ENCODE measurements around the gene DRC7.
A peak's percentile ranks its signal among the peaks of the same experiment; 100 is the strongest.

The DRC7 gene, protein sequence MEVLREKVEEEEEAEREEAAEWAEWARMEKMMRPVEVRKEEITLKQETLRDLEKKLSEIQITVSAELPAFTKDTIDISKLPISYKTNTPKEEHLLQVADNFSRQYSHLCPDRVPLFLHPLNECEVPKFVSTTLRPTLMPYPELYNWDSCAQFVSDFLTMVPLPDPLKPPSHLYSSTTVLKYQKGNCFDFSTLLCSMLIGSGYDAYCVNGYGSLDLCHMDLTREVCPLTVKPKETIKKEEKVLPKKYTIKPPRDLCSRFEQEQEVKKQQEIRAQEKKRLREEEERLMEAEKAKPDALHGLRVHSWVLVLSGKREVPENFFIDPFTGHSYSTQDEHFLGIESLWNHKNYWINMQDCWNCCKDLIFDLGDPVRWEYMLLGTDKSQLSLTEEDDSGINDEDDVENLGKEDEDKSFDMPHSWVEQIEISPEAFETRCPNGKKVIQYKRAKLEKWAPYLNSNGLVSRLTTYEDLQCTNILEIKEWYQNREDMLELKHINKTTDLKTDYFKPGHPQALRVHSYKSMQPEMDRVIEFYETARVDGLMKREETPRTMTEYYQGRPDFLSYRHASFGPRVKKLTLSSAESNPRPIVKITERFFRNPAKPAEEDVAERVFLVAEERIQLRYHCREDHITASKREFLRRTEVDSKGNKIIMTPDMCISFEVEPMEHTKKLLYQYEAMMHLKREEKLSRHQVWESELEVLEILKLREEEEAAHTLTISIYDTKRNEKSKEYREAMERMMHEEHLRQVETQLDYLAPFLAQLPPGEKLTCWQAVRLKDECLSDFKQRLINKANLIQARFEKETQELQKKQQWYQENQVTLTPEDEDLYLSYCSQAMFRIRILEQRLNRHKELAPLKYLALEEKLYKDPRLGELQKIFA

DNA sequence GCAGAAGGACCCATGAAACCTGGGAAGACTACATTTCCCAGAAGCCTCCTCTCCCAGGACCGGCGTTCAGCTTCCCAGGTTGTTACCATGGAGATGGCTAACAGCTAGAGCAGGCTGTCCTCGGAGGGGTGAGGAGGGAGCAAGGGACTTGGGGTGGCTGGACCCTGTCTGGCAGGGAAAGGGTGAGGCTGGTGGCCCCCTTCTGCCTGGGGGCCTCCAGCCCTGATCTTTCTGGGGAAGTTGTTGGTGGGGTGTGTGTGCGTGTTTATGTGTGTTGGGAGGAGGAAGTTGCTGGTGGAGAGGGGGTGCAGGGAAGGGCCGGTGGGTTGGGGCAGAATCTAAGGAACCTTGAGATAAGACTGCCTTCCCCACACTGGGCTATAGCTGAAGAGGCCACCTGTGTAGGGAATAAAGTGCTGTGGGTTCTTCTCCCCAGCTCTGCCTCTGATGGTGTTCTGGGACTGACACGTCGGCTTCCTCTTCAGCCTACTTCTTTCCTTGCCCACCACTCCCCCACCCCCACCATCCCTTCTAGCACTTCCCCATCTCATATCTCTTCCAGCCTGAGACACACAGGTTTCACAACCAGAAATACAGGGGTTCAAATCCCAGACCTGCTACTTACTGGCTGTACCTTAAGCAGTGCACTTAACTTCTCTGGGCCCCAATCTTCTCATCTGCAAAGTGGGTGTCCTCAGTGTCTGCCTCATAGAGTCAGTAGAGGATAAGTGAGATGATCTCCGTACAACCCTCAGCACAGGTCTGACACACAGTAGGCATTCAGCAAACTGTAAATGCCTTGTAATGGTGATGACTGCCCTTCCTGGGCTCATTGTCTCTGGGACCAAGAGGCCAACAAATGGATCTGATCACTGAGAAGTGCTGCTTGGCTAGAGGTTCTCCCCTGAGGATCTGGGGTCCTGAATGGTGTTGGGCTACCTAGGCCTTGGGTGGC lies at the start of gene DRC7:
Gene DRC7, plus strand, starts transcription at position 82 of the 955 bp plus-strand sequence. CDS start 3,144 bp downstream, outside the sequence.
- DNase-seq, result peak; percentile 44 to 70

DNA sequence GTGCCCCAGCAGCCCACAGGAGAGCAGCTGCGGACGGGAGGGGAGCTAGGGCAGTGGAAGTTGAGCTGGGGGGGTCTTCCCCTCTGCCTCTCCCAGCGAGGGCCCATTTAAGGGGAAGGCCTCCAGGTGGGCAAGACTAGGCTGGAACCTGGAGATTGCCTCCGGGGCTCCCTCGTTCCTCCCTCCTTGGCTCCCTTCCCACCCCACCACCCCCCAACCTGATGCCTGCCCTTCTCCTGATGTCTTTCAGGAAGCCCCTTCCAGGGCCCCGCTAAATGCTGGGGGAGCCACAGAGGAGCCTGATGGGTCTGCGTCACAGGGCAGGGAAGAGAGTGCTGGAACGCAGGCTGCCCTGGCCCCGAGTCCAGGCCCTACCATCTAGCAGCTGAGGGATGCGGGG lies 49.4 kb upstream of the DRC7 start:
- no peak for DNase-seq

DNA sequence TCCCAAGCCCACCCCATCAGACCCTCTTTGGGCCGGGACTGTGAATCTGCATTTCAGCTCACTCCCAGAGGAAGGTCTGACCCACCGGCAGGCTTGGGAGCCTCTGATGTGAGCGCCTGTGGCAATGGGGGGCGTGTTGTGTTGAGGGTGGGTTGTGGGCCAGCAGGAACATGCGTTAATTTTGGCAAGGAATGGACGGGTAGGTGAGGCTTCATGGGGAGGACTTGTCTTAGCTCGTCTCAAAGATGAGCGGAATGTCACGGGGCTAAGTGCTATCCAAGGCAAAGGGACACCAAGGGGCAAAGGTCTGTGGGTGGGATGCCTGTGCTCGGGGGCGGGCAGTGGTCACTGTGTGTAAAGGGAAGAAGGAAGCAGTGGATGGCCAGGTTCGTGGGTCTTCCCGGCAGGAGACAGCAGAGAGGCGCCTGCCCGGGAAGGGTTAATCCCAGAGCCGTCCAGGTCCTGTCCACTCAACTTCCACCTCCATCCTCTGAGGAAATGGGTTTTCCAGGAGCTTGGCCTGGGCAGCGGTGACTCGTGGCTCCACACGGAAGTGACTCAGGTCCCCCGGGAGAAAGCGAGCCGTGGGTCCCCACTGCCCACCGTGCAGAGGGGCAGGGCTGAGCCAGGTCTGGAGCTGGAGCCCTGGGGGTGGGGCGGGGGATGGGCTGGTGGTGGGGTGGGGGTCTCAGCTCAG lies 48.8 kb upstream of the DRC7 start:
- DNase-seq, result no peak

DNA sequence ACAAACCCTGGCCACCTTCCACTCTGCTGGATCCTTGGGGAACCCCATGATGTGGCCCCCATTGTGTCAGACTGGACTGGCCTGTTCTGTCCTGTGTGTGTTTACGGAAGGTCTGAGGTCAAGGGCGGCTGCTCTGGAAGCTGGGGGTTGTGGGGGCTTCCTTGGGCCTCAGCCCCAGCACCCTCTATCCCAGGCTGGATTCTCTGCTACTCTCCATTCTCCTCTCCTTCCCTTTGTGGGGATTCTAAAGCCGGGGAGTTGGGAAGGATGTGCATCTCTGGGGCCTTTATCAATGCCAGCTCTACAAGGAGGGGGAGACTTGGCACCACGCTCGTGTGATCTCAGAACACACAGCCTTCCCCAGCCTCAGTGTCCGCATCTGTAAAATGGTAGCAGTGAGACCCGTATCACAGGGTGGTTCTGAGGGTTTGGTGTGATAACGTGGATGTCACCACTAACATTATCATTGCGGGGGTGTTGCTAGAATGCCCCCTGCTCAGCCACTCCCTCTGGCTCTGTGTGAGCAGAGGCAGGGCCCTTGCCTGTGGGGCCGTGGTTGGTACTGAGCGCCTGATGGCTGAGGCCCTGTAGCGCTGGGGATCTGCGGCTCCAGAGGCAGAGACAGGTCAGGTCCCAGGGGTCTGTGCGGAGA lies 48.1 kb upstream of the DRC7 start:
- peak; percentile 40 to 49 for DNase-seq

DNA sequence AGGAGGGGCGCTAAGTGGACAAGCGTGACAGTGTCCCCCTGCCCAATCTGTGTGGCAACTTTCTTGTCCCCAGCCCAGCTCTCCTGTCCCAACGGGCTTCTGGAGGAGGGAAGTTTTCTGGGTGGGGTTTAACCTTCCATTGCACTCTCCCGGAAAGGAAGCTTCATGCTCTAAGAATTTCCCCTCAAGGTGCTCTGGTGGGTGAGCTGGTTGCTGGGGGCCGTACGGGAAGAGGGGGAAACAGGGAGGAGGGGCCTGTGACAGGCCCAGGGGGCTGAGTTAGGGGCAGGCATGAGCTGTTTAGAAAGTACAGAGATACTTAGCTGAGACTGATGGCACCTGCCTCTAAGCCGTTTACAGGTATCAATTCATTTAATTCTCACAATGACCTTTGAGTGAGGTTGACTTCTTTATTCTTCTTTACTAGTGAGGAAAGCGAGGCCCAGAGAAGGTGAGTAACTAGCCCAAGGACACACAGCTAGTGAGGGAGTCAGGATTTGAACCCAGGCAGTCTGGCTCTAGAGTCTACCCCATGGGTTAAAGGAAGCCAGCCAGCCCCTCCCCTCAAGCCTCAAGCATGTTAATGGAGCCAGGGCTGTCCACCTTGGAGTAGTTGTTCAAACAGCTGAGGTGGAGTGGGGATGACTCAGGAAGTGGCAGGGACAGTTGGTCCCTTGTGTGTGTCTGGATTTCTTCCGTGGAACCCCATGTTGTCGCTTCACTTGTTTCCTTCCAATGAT lies 47.3 kb upstream of the DRC7 start:
- no peak for DNase-seq

DNA sequence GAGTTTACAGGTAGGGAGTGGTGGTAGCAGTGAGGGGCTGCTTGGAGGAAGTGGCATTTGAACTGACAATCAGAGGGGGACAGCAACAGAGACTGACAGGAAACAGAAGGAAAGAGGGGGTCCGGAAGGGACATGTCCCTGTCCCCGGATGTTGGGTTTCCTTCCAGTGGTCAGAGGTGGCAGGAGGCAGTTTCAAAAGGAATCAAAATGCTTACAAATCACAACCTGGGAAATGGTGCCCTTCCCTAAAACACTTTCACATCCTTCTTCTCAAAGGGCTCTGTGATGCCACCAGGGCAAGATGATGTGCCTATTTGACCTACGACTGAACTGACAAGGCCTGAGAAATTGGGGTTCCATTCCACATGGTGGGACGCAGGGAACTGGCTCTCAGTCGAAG lies 46.5 kb upstream of the DRC7 start:
- peak; percentile 20 to 30 for DNase-seq

DNA sequence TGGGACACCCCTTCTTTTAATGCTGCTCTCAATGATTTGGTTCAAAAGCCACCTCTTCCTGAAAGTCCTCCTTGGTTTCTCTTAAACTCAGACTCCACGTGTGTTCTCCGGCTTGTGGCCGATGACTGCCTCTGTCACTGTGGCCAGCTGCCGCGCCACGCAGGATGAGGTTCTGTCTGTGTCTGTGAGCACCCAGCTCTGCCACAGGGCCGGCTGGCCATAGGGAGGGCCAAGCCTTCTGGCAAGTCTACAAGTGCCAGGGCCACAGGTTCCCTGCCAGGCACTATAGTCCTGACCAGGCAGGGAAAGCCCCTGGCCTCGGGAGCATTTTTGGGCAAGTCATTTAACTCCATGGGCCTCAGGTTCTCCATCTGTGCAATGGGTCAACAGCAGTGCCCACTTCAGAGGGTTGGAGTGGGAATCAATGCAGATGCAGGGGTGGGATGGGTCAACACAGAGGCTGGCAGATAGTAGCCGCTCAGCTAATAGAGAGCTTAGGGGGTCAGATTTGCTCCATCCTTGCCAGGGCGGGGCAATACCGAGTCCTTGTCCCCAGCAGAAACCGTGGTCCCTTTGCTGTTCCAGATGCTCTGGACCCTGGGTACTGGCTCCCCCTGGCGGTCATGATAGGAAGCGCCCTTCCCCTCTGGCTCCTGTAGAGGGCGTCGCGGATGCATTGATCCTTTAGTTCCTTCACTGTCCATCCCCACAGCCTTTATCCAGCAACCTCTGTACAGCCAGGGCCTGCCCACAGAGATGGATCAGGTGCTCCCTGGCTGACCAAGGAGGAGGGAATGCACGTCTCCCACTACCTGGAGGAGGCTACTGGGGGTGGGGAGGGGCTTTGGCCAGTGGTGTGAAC lies 45.8 kb upstream of the DRC7 start:
- peak; percentile 83 to 88 for DNase-seq

DNA sequence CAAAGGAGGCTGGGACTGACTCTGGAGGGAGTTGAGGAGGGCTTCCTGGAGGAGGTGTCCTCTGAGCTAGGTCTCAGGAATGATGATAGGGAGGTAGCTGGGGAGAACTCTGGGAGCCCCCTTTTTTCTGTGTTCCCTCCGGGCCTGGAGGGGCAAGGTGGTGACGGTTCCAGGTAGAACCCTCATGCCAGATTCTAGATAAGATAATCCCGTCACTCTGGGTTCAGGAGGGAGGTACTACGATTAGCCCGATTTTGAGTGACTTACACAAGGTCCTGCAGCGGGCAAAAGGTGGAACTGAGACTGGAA lies 45.2 kb upstream of the DRC7 start:
- no peak for DNase-seq

DNA sequence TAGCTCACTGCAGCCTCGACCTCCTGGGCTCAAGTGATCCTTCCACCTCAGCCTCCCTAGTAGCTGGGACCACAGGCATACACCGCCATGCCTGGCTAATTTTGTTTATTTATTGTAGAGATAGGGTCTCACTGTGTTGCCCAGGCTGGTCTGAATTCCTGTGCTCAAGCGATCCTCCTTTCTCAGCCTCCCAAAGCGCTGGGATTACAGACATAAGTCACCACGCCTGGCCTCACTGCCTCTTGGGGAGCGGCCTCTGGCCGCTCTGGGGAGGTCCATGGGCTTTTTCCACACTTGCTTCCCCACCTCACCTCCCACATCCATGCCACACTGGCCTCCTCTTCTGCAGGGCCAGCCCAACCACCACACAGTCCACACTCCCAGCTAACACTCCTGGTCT lies 44.8 kb upstream of the DRC7 start:
- DNase-seq, result no peak

DNA sequence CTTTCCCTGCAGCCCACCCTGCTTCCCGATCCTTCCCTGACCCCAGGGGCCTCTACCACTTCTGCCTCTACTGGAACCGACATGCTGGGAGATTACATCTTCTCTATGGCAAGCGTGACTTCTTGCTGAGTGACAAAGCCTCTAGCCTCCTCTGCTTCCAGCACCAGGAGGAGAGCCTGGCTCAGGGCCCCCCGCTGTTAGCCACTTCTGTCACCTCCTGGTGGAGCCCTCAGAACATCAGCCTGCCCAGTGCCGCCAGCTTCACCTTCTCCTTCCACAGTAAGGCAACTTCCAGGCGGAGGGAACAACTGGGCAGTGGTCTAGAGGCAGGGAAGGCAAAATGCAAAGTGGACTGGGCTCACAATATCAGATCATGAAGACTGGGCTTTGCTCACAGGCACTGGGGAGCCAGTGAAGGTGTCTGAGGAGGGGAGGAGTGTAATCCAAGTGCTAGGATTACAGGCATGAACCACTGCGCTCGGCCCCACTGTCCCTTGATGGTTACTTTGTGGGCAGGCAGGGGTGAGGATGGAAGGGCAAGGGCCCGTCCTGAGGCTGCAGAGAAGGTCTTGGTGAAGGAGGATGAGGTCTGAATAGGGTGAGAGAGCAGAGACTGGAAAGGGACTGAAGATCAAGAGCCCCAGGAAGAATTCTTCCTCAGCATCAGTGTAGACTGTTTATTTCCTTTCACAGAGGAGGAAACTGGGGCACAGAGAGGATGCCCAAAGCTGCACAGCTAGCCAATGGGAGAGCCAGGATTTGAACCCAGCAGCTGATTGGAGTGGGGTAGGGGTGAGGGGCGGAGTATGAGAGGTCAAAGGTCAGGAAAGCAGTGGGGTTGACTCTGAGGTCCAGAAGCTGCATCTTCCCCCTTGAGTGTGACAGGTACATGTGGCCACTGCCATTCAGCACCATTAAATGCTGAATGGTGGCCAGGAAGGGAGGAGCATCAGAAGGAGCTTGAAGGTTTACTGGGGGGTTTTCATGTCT lies 43.0 kb upstream of the DRC7 start:
- peak; percentile 28 to 53 for DNase-seq

DNA sequence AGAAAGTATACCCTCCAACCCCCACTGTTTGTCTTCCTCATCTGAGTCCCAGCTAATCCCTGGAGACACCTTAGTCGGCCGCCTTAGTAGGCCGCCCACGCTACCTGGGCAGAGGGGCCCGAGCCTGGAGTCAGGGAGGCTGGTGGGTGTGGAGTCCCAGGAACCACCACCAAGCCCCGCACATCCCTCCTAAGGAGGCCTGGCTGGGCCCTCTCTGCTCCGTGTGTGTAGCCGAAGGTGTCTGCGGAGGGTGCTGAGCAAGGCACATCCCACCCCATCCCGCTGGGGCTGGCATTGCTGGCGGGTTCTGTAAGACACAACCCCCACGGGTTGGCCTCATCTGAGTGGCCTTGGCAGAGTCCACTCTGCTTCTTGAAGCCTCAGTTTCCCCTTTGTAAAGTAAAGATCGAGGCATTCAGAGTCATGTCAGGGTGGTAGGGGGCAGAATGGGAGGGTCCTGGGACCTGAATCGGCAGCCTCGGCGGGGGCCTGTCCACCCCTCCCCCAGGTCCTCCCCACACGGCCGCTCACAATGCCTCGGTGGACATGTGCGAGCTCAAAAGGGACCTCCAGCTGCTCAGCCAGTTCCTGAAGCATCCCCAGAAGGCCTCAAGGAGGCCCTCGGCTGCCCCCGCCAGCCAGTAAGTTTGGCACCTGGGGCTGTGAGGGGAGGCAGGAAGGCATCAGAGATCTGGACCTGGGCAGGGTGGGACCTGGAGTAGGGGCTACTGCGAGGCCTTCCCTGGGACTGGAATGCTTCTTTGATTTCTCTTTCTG lies 41.7 kb upstream of the DRC7 start:
- DNase-seq, result no peak

DNA sequence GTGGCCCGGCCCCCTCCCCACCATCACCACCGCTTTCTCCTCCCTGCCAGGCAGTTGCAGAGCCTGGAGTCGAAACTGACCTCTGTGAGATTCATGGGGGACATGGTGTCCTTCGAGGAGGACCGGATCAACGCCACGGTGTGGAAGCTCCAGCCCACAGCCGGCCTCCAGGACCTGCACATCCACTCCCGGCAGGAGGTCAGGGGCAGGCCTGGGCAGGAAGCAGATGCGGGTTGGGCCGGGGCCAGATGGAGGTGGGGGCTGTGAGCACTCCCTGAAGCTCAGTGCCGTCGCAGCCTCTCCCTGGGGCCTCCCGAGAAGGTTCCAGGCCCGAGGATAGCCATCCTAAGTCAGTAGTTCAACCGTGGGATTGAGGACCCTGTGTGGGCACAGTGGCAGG lies 40.7 kb upstream of the DRC7 start:
- DNase-seq, result no peak

DNA sequence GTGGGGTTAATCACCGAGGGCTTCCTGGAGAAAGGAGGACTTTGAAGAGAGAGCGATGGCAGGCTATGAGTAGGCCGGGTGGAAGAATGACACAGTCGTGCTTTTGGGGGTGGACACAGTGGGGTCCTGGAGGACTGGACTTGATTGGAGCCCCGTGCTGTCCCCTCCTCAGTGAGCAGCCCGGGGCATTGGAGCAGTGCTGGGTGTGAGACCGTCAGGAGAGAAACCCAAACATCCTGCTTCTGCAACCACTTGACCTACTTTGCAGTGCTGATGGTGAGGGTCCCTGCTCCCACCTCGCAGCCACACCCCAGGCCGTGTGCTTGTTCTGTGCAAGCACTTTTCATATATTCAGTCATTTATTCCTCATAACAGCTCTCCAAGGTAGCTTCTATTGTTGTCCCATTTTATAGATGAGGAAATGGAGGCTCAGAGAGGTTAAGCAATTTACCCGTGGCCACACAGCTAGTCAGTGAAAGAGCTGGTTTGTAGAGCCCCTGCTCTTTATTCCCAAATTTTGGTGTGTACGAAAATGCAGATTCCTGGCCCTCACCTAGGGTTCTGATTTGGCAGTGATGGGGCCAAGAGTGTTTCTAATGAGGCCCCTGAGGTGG lies 38.2 kb upstream of the DRC7 start:
- DNase-seq, result no peak

DNA sequence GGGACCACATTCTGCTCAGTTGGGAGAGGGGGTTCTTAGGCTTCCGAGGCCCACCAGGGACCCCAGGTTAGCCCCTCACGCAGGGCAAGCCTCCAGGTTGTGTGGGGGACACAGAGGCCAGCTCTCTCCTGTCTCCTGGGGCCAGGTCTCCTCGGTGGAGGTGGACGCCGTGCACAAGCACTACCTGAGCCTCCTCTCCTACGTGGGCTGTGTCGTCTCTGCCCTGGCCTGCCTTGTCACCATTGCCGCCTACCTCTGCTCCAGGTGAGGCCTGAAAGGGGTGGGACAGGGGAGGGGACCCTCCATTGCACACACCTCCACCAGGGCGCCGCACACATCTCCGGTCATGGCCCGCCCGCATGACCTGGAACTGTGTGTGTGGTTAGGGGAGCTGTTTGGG lies 37.4 kb upstream of the DRC7 start:
- no peak for DNase-seq

DNA sequence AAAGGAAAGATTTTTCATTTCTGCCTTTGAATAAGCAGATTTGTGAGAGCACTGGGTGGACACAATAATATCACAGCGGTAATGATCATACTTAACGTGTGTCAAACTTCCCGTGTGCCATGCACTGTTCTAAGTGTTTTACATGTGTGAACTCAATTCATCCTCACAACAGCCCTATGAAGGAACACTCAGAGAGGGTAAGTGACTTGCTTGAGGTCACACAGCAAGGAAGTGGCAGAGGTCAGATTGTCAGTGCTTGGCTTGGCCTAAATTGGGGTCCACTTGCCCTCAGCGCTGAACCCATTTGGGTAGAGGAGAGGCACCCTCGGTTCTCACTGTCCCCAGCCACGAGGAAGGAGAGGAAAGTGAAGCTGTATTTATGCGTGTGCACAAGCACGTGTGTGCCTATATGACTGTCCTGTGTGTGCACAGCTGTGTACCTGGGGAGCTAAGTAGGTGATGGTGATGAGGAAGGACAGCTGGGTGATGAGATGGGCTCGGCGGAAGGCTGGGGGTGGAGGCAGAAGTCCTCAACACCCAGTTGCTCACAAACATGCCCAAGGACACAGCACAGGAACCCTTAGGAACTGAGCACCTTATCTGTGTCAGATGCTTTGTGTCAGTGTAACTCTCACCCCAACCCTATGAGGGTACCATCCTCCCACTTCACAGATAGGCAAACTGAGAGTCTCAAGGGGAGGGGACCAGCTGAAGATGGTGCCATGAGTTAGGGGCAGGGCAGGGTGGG lies 36.3 kb upstream of the DRC7 start:
- DNase-seq, result no peak

DNA sequence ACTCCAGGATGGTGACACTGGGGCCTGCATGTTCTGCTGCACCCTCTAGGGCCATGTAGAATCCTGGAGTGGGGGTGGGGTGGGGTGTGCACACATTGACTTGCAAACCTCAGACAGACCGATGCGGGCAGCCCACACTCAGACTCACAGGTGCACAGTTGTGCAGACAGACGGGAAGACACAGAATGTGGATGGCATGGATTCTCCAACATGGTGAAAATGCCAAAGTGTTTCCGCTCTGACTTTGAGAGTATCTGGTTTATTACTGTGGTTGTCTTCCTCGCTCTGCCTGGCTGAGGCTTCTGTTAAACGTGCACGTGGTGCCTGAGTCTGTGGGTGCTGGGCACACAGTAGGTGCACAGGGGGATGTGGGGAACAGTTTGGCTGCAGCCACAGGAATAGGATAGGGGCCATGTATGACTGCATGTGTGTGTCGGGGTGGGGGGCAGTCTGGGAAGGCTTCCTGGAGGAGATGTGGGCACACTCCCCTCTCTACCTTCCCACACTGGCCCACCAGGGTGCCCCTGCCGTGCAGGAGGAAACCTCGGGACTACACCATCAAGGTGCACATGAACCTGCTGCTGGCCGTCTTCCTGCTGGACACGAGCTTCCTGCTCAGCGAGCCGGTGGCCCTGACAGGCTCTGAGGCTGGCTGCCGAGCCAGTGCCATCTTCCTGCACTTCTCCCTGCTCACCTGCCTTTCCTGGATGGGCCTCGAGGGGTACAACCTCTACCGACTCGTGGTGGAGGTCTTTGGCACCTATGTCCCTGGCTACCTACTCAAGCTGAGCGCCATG lies 35.5 kb upstream of the DRC7 start:
- DNase-seq, result no peak
